Stimulated activated naive CD8-positive, alpha-beta T cell treated with anti-CD3 and anti-CD28 coated beads, Interleukin-15, amount 100 ng/mL, for 72 hours (primary cell): ENCODE measurements around the gene JAKMIP1.

Experiments
- ATAC-seq: fragments of 150-1000 bp; cut with Tn5 transposase; 2 replicates; pipeline ENCODE4 v1.10.0; 2021; ENCODE audit warnings: mild to moderate bottlenecking, moderate library complexity
- DNase-seq, 2 donors: peaks; one replicate each; pipeline ENCODE4 v3.0.0; 2021 to 2022
- H3K27ac Mint-ChIP-seq, 2 donors: one replicate each; pipeline ENCODE4 v1.8.0; 2022; ENCODE audit warnings: mild to moderate bottlenecking in 2 of 2, mixed read lengths in 2 of 2, moderate library complexity in 2 of 2
- H3K27me3 Mint-ChIP-seq: one replicate; pipeline ENCODE4 v1.8.0; 2022; ENCODE audit warnings: mixed read lengths
- H3K4me1 Mint-ChIP-seq: one replicate; pipeline ENCODE4 v1.8.0; 2022; ENCODE audit warnings: mild to moderate bottlenecking, mixed read lengths
- H3K4me3 Mint-ChIP-seq, 2 donors: one replicate each; pipeline ENCODE4 v1.8.0; 2022; ENCODE audit warnings: mild to moderate bottlenecking in 2 of 2, mixed read lengths in 2 of 2, moderate library complexity in 1 of 2
- H3K9me3 Mint-ChIP-seq, 2 donors: one replicate each; pipeline ENCODE4 v1.8.0; 2022; ENCODE audit warnings: mixed read lengths in 2 of 2

The JAKMIP1 gene

GRCh38 chr4:5988086-5988845 is 212.1 kb downstream of the JAKMIP1 start:
- no peaks in the 10 kb centered on the region for H3K4me1 Mint-ChIP-seq
- no peak overlapping the region for H3K4me3 Mint-ChIP-seq
- no peak overlapping the region for H3K27ac Mint-ChIP-seq
- peaks cover 18 to 20% of the 10 kb centered on the region in 2 donors for H3K9me3 Mint-ChIP-seq
- H3K27me3 Mint-ChIP-seq = peaks cover 6% of the 10 kb centered on the region
- no peak for ATAC-seq
- no peak for DNase-seq

GRCh38 chr4:5984843-5985242 is 215.5 kb downstream of the JAKMIP1 start:
- peaks cover 26% of the 10 kb centered on the region for H3K27me3 Mint-ChIP-seq

DNA sequence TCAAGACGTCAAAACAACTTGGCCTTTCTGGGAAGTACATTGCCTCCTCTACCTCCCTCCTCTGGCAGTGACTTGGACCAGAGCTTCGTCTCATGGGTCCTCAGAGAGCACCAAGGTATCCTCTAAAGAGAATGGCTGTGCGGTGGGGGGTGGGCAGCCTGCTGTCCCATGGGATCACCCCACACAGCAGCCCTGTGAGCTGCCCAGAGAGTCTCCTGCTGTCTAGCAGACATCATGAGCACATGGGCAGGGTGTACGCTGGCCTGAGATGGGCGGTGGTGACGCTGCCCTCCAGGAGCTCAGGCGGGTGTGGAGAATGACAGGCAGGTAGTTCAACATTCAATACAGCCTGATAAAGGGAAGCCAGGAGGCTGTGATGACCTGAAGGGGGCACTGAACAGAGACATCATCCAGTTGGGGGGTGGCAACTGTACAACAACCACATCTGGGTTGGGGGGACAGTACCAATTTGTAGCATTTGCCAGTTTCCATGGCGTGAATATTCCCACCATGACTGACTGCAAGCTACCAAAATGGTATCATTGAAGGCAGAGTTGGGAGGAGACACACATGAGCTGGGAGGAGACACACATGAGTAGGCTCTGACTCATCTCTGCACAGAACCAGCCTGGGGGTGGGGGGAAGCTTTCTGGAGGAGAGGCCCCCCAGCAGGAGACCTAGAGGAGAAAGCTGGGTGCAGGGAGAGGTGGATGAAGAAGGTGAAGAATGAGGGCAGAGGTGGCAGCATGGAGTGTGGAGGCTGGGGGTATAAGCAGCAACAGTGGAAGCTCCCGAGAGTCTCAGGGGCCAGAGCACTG is 218.0 kb downstream of the JAKMIP1 start:
- no peaks in the 10 kb centered on the region for H3K4me1 Mint-ChIP-seq
- H3K9me3 Mint-ChIP-seq = peaks cover 22 to 31% of the 10 kb centered on the region in 2 donors
- H3K4me3 Mint-ChIP-seq = no peak overlapping the region
- DNase-seq = no peak
- H3K27me3 Mint-ChIP-seq = peaks cover 31% of the 10 kb centered on the region
- ATAC-seq = no peak
- H3K27ac Mint-ChIP-seq = no peak overlapping the region

More at GRCh38 chr4:5984843-5985242, 215.5 kb downstream of the JAKMIP1 start:
- H3K4me3 Mint-ChIP-seq = no peak overlapping the region
- H3K9me3 Mint-ChIP-seq = peaks cover 22 to 31% of the 10 kb centered on the region in 2 donors
- DNase-seq = no peak
- peak overlapping the region in 1 of 2 donors; percentile 44 for H3K27ac Mint-ChIP-seq
- no peak for ATAC-seq
- no peaks in the 10 kb centered on the region for H3K4me1 Mint-ChIP-seq

- Mint-ChIP-seq H3K27ac (no peak overlapping the region), H3K4me1 (no peaks in the 10 kb centered on the region), H3K9me3 (peaks cover 22 to 31% of the 10 kb centered on the region in 2 donors), H3K27me3 (peaks cover 31% of the 10 kb centered on the region), H3K4me3 (no peak overlapping the region)
- ATAC-seq (no peak), DNase-seq (no peak)
These were observed 219.8 kb downstream of the JAKMIP1 start for GRCh38 chr4:5980436-5981155.

GRCh38 chr4:5979981-5980380 is 220.4 kb downstream of the JAKMIP1 start:
- DNase-seq = no peak
- H3K9me3 Mint-ChIP-seq = peaks cover 21 to 29% of the 10 kb centered on the region in 2 donors
- ATAC-seq = no peak
- H3K27ac Mint-ChIP-seq = no peak overlapping the region
- peaks cover 31% of the 10 kb centered on the region for H3K27me3 Mint-ChIP-seq
- no peak overlapping the region for H3K4me3 Mint-ChIP-seq
- H3K4me1 Mint-ChIP-seq = no peaks in the 10 kb centered on the region

DNA sequence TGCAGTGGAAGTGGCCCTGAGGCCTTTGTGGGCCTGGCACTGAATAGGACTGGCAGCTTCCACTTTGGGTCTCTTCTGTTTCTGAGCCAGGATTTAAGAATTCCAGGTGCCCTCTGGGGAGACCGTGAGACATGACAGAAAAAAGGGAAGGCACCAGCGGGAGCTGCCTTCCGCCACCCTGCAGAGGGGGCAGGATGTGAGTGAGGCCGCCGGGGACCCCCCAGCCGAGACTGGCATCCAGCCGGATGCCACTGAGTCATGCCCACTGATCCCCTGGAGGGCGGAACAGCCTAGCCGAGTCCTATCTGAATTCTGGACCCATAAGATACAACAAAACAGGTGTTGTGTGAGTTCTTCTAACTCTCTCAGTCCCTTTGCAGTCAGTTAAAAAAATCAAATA is 223.4 kb downstream of the JAKMIP1 start:
- H3K27me3 Mint-ChIP-seq = peaks cover 31% of the 10 kb centered on the region
- DNase-seq (no peak), ATAC-seq (no peak)
- H3K4me1 Mint-ChIP-seq = no peaks in the 10 kb centered on the region
- H3K4me3 Mint-ChIP-seq = no peak overlapping the region
- H3K9me3 Mint-ChIP-seq = no peaks in the 10 kb centered on the region
- H3K27ac Mint-ChIP-seq = no peak overlapping the region

- Mint-ChIP-seq H3K27me3 (peaks cover 28% of the 10 kb centered on the region), H3K4me1 (no peaks in the 10 kb centered on the region), H3K27ac (no peak overlapping the region), H3K9me3 (no peaks in the 10 kb centered on the region), H3K4me3 (no peak overlapping the region)
- DNase-seq = no peak
- no peak for ATAC-seq
These were observed 223.9 kb downstream of the JAKMIP1 start for GRCh38 chr4:5976431-5976830.
